Activated CD4-positive, alpha-beta T cell treated with anti-CD3 and anti-CD28 coated beads, Interleukin-2, Interleukin-6, amounts not matched to agents 100 ng/mL and 50 ng/mL, durations not matched to agents 16 hours and 8 hours (primary cell): ENCODE results near the gene KRTAP10-2.

ENCODE experiments used
- DNase-seq: peaks from one replicate; pipeline ENCODE4 v3.0.0-alpha.2; 2020

Gene KRTAP10-2

GRCh38 chr21:44524414-44525371 is 26.6 kb downstream of the KRTAP10-2 start:
- no peak for DNase-seq

DNA sequence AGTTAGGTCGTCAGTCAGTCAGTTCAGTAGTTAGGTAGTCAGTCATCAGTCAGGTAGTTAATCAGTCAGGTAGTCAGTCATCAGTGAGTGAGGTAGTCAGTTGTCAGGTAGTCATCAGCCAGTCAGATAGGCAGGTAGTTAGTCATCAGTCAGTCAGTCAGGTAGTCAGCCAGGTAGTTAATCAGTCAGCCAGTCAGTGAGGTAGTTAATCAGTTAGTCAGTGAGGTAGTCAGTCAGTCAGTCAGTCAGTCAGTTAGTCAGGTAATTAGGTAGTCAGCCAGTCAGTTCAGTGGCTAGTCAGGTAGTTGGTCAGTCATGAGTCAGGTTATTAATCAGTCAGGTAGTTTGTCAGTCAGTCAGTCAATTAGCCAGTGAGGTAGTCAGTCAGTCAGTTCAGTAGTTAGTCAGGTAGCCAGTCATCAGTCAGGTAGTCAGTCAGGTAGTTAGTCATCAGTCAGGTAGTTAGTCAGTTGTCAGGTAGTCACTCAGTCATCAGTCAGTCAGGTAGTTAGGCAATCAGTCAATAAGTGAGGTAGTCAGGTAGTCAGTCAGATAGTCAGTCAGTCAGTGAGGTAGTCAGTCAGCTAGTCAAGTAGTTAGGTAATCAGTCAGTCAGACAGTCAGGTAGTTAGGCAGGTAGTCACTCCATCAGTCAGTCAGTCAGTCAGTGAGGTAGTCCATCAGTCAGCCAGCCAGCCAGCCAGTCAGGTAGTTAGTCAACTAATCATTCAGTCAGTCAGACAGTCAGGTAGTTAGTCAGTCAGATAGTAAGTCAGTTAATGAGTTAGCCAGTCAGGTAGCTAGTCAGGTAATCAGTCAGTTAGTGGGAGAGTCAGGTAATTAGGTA is 27.5 kb downstream of the KRTAP10-2 start:
- no peak for DNase-seq

DNA sequence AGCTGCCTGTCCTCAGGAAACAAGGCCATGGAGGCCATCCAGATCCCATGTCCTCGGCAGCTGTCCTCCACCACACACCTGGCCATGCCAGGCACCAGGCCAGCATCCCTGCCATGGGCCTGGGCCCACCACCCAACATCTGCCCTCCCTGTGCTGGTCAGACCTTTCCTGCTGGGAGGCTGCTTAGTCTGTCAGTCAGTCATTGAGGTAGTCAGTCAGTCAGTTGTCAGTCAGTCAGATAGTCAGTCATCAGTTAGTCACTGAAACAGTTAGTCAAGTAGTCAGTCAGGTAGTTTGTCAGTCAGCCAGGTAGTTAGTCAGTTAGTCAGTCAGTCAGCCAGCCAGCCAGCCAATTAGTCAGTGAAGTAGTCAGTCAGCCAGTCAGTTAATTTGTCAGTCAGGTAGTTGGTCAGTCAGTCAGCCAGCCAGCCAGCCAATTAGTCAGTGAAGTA is 28.5 kb downstream of the KRTAP10-2 start:
- DNase-seq, result no peak

GRCh38 chr21:44521928-44522752 is 29.2 kb downstream of the KRTAP10-2 start:
- DNase-seq, result no peak

GRCh38 chr21:44521301-44521927 is 29.9 kb downstream of the KRTAP10-2 start:
- no peak for DNase-seq

GRCh38 chr21:44520326-44521300 is 30.7 kb downstream of the KRTAP10-2 start:
- no peak for DNase-seq

DNA sequence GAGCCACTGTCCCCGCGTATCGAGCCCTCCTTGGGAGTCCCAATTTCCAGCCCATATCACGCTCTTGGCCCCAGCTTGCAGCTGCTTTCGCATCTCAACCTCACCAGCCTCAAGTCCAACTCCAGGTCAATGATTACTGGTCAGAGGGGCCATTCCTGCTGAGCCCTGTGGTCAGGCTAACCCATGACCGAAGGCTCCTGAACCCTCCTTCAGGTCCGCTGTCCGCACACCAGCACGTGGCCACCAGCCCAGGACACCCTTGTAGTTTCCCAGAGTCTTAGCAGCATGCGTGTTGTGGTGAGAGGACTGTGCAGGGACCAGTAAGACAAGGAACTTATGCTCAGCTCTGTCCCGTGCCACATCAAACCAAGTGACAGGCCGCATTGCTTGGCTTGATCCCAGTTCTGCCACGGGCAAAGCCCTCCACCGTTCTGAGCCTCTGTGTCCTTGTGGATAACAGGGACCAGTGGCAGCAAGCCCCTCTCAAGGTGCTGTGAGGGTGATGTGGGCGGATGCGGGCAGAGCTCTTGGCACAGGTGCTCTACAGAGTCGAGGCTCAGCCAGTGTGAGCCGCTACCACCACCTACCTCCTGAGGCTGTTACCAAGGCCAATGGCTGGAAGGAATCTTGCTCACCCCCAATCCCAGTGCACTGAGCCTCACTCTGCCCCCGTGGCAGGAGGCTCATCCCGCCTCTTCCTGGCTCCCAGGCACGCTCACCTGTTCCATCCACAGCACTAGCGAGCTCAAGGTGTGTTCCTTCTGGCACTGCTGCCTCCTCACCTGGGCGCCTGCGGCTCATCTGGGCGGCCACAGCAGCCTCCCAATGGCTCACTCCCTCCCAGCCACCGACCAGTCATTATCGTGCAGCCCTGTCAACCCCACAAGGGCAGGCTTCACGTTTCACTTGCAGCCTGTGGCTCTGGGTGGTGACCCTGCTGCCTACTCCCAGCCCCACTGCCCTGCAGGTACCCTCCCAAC is 31.7 kb downstream of the KRTAP10-2 start:
- DNase-seq, result no peak

- DNase-seq, result no peak
Observed at GRCh38 chr21:44518686-44519085, 32.6 kb downstream of the KRTAP10-2 start.

GRCh38 chr21:44517175-44517899 is 34.0 kb downstream of the KRTAP10-2 start:
- peak; percentile 37 for DNase-seq

GRCh38 chr21:44516828-44517174 is 34.5 kb downstream of the KRTAP10-2 start:
- no peak for DNase-seq

- DNase-seq, result no peak
Observed at GRCh38 chr21:44516342-44516741, 35.0 kb downstream of the KRTAP10-2 start.

GRCh38 chr21:44515359-44516165 is 35.7 kb downstream of the KRTAP10-2 start:
- no peak for DNase-seq

DNA sequence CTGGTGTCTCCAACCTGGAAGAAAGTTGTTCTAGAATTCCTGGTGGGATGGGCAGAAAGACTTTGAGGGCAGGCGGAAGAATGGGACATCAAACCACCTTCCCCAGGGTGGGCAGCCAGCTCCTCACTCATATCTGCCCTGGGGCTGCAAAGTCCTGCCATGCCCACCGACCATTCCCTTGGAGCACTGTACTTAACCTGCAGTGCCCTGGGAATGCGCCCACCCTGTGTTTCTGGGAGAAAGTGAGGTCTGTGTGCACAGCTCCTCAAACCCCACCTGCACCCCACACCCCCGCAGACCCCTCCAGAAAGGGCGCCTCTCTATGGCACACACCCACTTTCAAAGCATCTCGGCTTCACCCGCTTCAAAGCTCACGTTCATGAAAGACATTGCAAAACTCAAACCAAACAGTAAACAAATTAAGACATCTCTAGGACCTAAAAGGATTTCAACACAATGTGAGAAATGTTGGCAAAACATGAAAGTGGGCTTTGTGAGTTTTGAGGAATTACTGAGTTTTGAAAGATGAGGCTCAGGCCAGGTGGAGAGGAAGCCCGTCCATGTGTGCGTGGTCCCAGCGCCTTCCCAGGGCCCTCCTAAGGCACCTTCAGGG is 36.5 kb downstream of the KRTAP10-2 start:
- no peak for DNase-seq

GRCh38 chr21:44514218-44514520 is 37.1 kb downstream of the KRTAP10-2 start:
- no peak for DNase-seq

GRCh38 chr21:44513389-44514217 is 37.7 kb downstream of the KRTAP10-2 start:
- no peak for DNase-seq

DNA sequence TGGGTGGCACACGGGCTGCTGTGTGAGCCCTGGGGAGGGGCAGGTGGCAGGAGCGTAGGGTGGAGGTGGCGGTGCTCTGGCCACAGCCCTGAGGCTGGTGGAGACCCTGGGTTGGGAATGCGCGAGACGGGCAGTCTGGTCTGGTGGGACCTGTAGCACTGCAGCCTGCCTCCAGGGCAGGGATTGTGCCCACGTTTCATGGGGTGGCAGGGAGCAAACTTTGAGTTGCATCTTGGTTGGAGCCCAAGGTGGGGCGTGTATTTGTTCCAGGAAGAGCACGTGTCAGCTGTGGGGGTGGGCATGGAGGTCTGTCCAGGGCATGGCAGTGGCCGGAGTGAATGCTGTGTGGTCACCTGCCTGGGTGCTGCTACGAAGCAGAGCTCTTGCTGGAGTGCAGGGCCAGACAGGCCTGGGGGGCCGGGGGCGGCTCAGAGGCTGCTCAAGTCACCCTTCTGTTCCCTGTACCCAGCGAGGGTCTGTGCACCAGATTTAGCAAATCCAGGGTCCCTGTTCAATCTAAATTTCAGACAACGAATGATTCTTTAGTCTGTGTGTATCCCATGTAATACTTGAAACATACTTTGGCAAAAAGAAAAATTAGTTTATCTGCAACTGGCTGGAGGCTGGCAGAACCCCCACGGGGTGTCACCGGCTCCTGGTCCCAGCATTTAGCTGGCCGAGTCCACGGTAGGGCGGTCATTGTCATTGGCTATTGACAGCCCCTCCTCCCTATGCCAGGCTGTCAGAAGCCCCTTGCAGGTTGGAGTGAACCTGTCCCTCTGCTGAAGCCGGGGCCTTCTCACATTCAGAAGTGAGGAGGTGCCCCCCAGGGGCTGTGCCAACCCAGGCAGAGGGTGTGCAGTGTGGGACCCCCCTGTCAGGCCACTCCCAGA is 38.6 kb downstream of the KRTAP10-2 start:
- no peak for DNase-seq
